K562 (cell line): ENCODE data around the gene RGL2. TPM values are rescaled to one million over a fixed set of nuclear protein-coding genes. Genes with fewer than 3 reads are reported as not detected.

ENCODE experiments used
- ATAC-seq: fragments of 200-7000 bp; cut with Tn5 transposase; 3 replicates; pipeline ENCODE4 v1.9.1; 2020; ENCODE audit warnings: moderate library complexity
- BruUV-seq: library from RNA; stranded (reverse); fragments of 400-500 nt; replicated peaks from 2 replicates; lab custom pipeline; 2021; lab: Mats Ljungman, UMichigan
- CTCF ChIA-PET: fragments of 300-600 bp; formaldehyde crosslinking; extraction: SDS; loops from one replicate; lab custom pipeline; 2021; ENCODE audit warnings: low intra/inter-chr PET ratio; lab: Yijun Ruan, JAX
- POLR2A ChIA-PET: fragments of 300-600, 350-650 bp; sonication (Branson Sonifier 250); formaldehyde crosslinking; extraction: SDS; loops from one replicate; lab custom pipeline; 2021; ENCODE audit warnings: antibody characterized with exemption, inconsistent platforms; lab: Yijun Ruan, JAX
- DNase-seq, 4 experiments: peaks; one replicate each; pipeline versions ENCODE4 v3.0.0 to v3.0.0-alpha.2; 2011 to 2018; ENCODE audit warnings: low spot score in 3 of 4, mixed read lengths in 3 of 4; ENCODE audit errors: extremely low read depth in 1 of 4
- FAIRE-seq: peaks from 2 replicates; lab custom pipeline; 2011; peaks lifted over from hg19 to GRCh38; lab: Jason Lieb, UNC
- H2AFZ ChIP-seq: 2 replicates; pipeline ENCODE4 v1.6.0; 2011; ENCODE audit warnings: low read depth, low read length, control low read depth, inconsistent platforms
- H3K27ac ChIP-seq: fragments of 200-600 bp; 3 replicates; pipeline ENCODE4 v1.8.0; 2011; ENCODE audit warnings: low read depth, mild to moderate bottlenecking, control low read depth, inconsistent platforms, low read length, moderate library complexity, mixed read lengths; ENCODE audit errors: extremely low read depth
- H3K27me3 ChIP-seq, 2 experiments: fragments of 300-600 bp in 1 of 2; 2 replicates in 1 of 2; 3 replicates in 1 of 2; pipeline versions ENCODE4 v1.6.0 to v1.8.0; 2011; ENCODE audit warnings: inconsistent platforms in 2 of 2, low read length in 2 of 2, mild to moderate bottlenecking in 1 of 2, mixed read lengths in 1 of 2, moderate library complexity in 1 of 2; ENCODE audit not compliant: control insufficient read depth in 2 of 2, insufficient read depth in 2 of 2
- H3K36me3 ChIP-seq: fragments of 300-600 bp; 3 replicates; pipeline ENCODE4 v1.8.0; 2011; ENCODE audit warnings: mild to moderate bottlenecking, low read length, inconsistent platforms; ENCODE audit not compliant: control insufficient read depth, insufficient read depth
- H3K4me1 ChIP-seq, 2 experiments: fragments of 200-600 bp in 1 of 2; replicated peaks in 1 of 2; 2 replicates in 1 of 2; 3 replicates in 1 of 2; pipeline versions ENCODE4 v1.5.1 to v1.8.0; 2011; ENCODE audit warnings: inconsistent platforms in 2 of 2, low read length in 2 of 2, mild to moderate bottlenecking in 1 of 2, mixed read lengths in 1 of 2, moderate library complexity in 1 of 2; ENCODE audit not compliant: control insufficient read depth in 2 of 2, insufficient read depth in 2 of 2
- H3K4me2 ChIP-seq: 2 replicates; pipeline ENCODE4 v1.6.1; 2011; ENCODE audit warnings: low read length, control low read depth, inconsistent platforms, mixed read lengths; ENCODE audit not compliant: insufficient read depth
- H3K4me3 ChIP-seq: fragments of 200-600 bp; sonication (generic), shearing (Covaris generic); 2 replicates; pipeline ENCODE4 v1.5.1; 2016; ENCODE audit warnings: control low read depth, inconsistent platforms
- H3K79me2 ChIP-seq: fragments of 200-600 bp; 3 replicates; pipeline ENCODE4 v1.8.0; 2011; ENCODE audit warnings: low read length, inconsistent platforms; ENCODE audit not compliant: control insufficient read depth, insufficient read depth
- H3K9ac ChIP-seq, 2 experiments: 2 replicates each; pipeline versions ENCODE4 v1.6.0 to v1.6.1; 2011; ENCODE audit warnings: low read depth in 2 of 2, low read length in 2 of 2, control low read depth in 1 of 2, inconsistent platforms in 1 of 2, mild to moderate bottlenecking in 1 of 2, mixed read lengths in 1 of 2; ENCODE audit not compliant: insufficient read depth in 1 of 2
- H3K9me1 ChIP-seq: one replicate; pipeline ENCODE4 v1.6.0; 2011; ENCODE audit warnings: inconsistent platforms, mild to moderate bottlenecking, low read length, moderate library complexity; ENCODE audit not compliant: control insufficient read depth, insufficient read depth
- H3K9me3 ChIP-seq: replicated peaks from 2 replicates; pipeline ENCODE4 v1.5.1; 2011; ENCODE audit warnings: low read depth, low read length, inconsistent platforms; ENCODE audit not compliant: control insufficient read depth, insufficient read depth
- H4K20me1 ChIP-seq: replicated peaks from 2 replicates; pipeline ENCODE4 v1.6.1; 2011; ENCODE audit warnings: low read length, inconsistent platforms, mixed read lengths; ENCODE audit not compliant: control insufficient read depth, insufficient read depth
- BHLHE40 ChIP-seq: IDR thresholded peaks from 2 replicates; pipeline ENCODE4 v1.6.1; 2011; ENCODE audit warnings: low read length, improper control_type of control experiment
- CBX8 ChIP-seq: fragments of 200-600 bp; sonication (generic); IDR thresholded peaks from 2 replicates; pipeline ENCODE4 v1.6.1; 2012; ENCODE audit warnings: borderline replicate concordance, mixed run types, low read depth, mild to moderate bottlenecking, moderate library complexity, mixed read lengths, low read length, control low read depth, inconsistent platforms; ENCODE audit not compliant: poor library complexity, severe bottlenecking; ENCODE audit errors: extremely low read depth
- EHMT2 ChIP-seq: fragments of 450-650 bp; IDR thresholded peaks from 2 replicates; pipeline ENCODE4 v1.6.1; 2018; ENCODE audit warnings: antibody characterized with exemption
- KDM4B ChIP-seq, 2 experiments: fragments of 450-650 bp in 1 of 2; sonication (generic) in 1 of 2; IDR thresholded peaks; 2 replicates each; pipeline ENCODE4 v1.6.1; 2016 to 2017; ENCODE audit warnings: borderline replicate concordance in 2 of 2, antibody characterized with exemption in 1 of 2, low read depth in 1 of 2, mild to moderate bottlenecking in 1 of 2
- MAFG ChIP-seq: fragments of 450-650 bp; conservative IDR thresholded peaks from 2 replicates; pipeline ENCODE4 v1.6.1; 2016; ENCODE audit warnings: missing genetic modification characterization, missing compliant biosample characterization
- PHTF2 ChIP-seq: fragments of 250-450 bp; sonication (Bioruptor Pico); IDR thresholded peaks from 2 replicates; pipeline ENCODE4 v1.5.0; 2021; ENCODE audit warnings: mild to moderate bottlenecking
- SETDB1 ChIP-seq: IDR thresholded peaks from one replicate; pipeline ENCODE4 v1.6.1; 2012; ENCODE audit warnings: low read length, control low read depth, inconsistent platforms
- SMC3 ChIP-seq: conservative IDR thresholded peaks from 2 replicates; pipeline ENCODE4 v1.6.1; 2011; ENCODE audit warnings: low read depth, low read length, improper control_type of control experiment; ENCODE audit not compliant: insufficient read depth
- SREBF2 ChIP-seq: sonication (generic); formaldehyde crosslinking; IDR thresholded peaks from 2 replicates; pipeline ENCODE4 v1.4.0; 2020; ENCODE audit warnings: mild to moderate bottlenecking, missing genetic modification reagents
- ZKSCAN1 ChIP-seq: fragments of 150-350 bp; IDR thresholded peaks from 2 replicates; pipeline ENCODE4 v1.6.1; 2016; ENCODE audit warnings: low read depth, low read length
- ZNF354B ChIP-seq: fragments of 250-450 bp; sonication (Bioruptor Pico); IDR thresholded peaks from 2 replicates; pipeline ENCODE4 v1.4.0; 2020
- ZNF785 ChIP-seq: fragments of 250-450 bp; sonication (Bioruptor Pico); IDR thresholded peaks from 2 replicates; pipeline ENCODE4 v1.4.0; 2020; ENCODE audit warnings: mild to moderate bottlenecking
- WGBS: fragments of 100-300 bp; shearing (Covaris generic); methylation state at CpG from one replicate; pipeline ENCODE4 v1.1.6; 2016; ENCODE audit warnings: low coverage, mixed read lengths; ENCODE audit not compliant: insufficient coverage; ENCODE audit errors: missing lambda C conversion rate; 5-methylcytosine and 5-hydroxymethylcytosine counted together
- in situ Hi-C: fragments of 300-500 bp; cut with MboI; formaldehyde crosslinking; loops from 4 replicates; pipeline ENCODE4 v1.15.0; 2018; ENCODE audit warnings: inconsistent platforms, mixed read lengths
- intact Hi-C: fragments of 100-400 bp; cut with micrococcal nuclease; formaldehyde crosslinking; loops from 2 replicates; pipeline ENCODE4 v1.14.2; 2022
- polyA plus RNA-seq, 8 experiments: library from polyadenylated mRNA; depleted of rRNA in 4 of 8; stranded (reverse) in 5 of 8; unstranded in 3 of 8; fragments of >200 nt; fragmentation: Nextera tagmentation in 2 of 8; fragmentation: Illumina TruSeq in 1 of 8; extraction: Ambion mirVana in 2 of 8; extraction: Trizol in 1 of 8; gene quantifications; 2 replicates each; pipeline versions ENCODE4 v1.2.1 to v1.2.3, GENCODE V29; 2011 to 2014; ENCODE audit warnings: inconsistent platforms in 1 of 8, missing spikeins in 1 of 8
- total RNA-seq, 7 experiments: library from RNA; depleted of rRNA in 6 of 7; stranded (reverse); fragments of >200 nt in 6 of 7; fragmentation: Illumina TruSeq in 2 of 7; extraction: Trizol in 2 of 7; gene quantifications; 2 replicates each; pipeline versions ENCODE4 v1.2.1 to v1.2.3, GENCODE V29; 2011 to 2021; ENCODE audit warnings: low replicate concordance in 1 of 7
- TF ChIP-seq, protein P1 (sequence below): fragments of 450-650 bp; IDR thresholded peaks from one replicate; pipeline ENCODE4 v1.6.1; 2018; ENCODE audit warnings: mild to moderate bottlenecking, moderate library complexity; ENCODE audit not compliant: partially characterized antibody
- TF ChIP-seq, protein P2 (sequence below): sonication (generic); formaldehyde crosslinking; IDR thresholded peaks from 2 replicates; pipeline ENCODE4 v1.9.0; 2022; ENCODE audit warnings: mild to moderate bottlenecking, missing genetic modification reagents
- TF ChIP-seq, protein P3 (sequence below): sonication (generic); formaldehyde crosslinking; IDR thresholded peaks from 2 replicates; pipeline ENCODE4 v1.8.0; 2022; ENCODE audit warnings: mild to moderate bottlenecking, missing genetic modification reagents

Gene RGL2
- total and polyA plus RNA-seq, 9 of the 15 experiments (the other 6 are each of a cell fraction or from before 2014, with no cell fraction given), result 1.8 to 57.1 (median 19.5) TPM

DNA sequence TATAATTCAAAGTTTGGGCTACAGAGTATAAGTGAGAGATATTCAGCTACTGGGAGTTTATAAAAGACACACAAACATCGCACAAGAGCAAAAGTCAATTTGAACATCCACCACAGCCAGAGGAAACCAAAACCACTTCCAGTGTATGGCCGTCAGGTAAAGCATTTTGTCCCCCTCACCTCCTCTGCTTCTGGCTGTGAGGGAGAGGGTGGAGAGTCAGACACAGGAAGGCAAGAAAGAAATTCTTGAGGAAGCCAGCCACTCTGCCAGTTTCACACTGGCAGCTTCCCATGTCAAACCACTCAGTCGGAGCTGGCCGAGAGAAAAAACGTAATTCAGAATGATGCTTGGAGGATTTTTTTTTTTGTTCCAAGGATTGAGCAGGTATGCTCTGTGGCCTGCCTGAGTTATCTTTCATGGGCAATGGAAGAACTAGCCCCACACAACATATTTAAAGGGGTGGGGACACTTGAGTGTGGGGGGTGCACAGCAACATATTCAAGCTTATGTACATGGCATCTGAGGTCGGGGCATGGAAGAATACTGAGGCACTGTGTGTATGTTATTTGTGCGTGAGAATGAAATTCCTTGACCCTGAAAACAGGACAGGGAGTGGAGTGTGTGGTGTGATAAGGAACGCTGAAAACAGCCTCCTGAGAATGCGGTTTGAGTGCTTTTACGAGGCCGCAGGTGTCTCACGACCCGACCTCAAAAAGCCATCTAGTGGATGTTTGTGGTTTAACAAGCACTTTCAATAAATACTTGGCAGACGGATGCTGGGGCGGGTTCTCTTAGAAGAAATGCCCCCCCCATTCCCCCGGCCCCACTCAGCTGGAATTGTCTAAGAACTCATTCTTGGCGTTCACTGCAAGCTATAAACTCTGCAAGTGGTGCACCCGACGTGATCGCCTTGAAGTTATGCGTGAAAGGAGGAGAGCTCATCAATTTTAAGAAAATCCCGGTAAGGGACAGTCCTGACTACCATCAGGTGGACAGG is 46.3 kb upstream of the RGL2 start:
- 13% methylated on average over 22 of the region's 22 CpGs for WGBS
- in situ Hi-C loops (no loop called here), intact Hi-C loops (loop anchor here (1.0 to 5.0 kb wide), 3 partner anchors 22 to 64 kb away; partner anchors contain the start of gene KIFC1)
- POLR2A ChIA-PET, result interaction anchor here (0.7 to 1.4 kb wide), 5 partner anchors 20 to 33 kb away, joined by 3 to 9 read pairs (median 3); no protein-coding TSS in a partner anchor
- peak overlapping the region; percentile 61 for H3K4me2 ChIP-seq
- H3K4me1 ChIP-seq, result peaks cover 5 to 12% of the 10 kb centered on the region in 2 experiments; a peak in 3 of 5 replicates
- BruUV-seq, result no TSS peak
- H3K4me3 ChIP-seq, result no peak overlapping the region
- FAIRE-seq (peak; percentile 87), ATAC-seq (peak; percentile 85), DNase-seq (peak; percentile 84 to 93 (median 84))
- no peaks in the 10 kb centered on the region for H3K79me2 ChIP-seq
- no peaks in the 10 kb centered on the region for H3K27me3 ChIP-seq
- H3K9me3 ChIP-seq, result no peaks in the 10 kb centered on the region
- H3K27ac ChIP-seq, result peak overlapping the region; percentile 1; the same call in 1 of the 3 replicates
- H3K9me1 ChIP-seq, result no peaks in the 10 kb centered on the region
- H4K20me1 ChIP-seq, result no peaks in the 10 kb centered on the region
- H3K36me3 ChIP-seq, result no peaks in the 10 kb centered on the region
- peak overlapping the region; percentile 6 to 22; a peak in 3 of 4 replicates for H3K9ac ChIP-seq
- CTCF ChIA-PET, result interaction anchor here (0.6 to 1.7 kb wide), 3 partner anchors 17 to 68 kb away, joined by 3 to 14 read pairs (median 3); no protein-coding TSS in a partner anchor
- H2AFZ ChIP-seq, result peak overlapping the region; percentile 73
- TF ChIP-seq, protein P1, sequence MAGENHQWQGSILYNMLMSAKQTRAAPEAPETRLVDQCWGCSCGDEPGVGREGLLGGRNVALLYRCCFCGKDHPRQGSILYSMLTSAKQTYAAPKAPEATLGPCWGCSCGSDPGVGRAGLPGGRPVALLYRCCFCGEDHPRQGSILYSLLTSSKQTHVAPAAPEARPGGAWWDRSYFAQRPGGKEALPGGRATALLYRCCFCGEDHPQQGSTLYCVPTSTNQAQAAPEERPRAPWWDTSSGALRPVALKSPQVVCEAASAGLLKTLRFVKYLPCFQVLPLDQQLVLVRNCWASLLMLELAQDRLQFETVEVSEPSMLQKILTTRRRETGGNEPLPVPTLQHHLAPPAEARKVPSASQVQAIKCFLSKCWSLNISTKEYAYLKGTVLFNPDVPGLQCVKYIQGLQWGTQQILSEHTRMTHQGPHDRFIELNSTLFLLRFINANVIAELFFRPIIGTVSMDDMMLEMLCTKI, result no peak
- TF ChIP-seq SREBF2 (CRISPR knock-in tag), result no peak
- TF ChIP-seq CBX8, result no peak
- TF ChIP-seq ZNF354B (CRISPR knock-in tag), result no peak
- peak; percentile 22; the same call in 1 of the 2 replicates for TF ChIP-seq EHMT2
- no peak for TF ChIP-seq PHTF2
- peak; percentile 50; the same call in 1 of the 2 replicates for TF ChIP-seq SMC3
- no peak for TF ChIP-seq SETDB1
- no peak for TF ChIP-seq ZNF785 (CRISPR knock-in tag)
- no peak for TF ChIP-seq MAFG
- TF ChIP-seq KDM4B (IDR thresholded peaks at IDR 0.05; ENCODE audit: borderline replicate concordance in 2 of 2, low read depth in 1 of 2), result 0 out of 4 replicates have a peak, but pooled peaks of 1 of the 2 experiments have one; percentile 37
- TF ChIP-seq, protein P2, sequence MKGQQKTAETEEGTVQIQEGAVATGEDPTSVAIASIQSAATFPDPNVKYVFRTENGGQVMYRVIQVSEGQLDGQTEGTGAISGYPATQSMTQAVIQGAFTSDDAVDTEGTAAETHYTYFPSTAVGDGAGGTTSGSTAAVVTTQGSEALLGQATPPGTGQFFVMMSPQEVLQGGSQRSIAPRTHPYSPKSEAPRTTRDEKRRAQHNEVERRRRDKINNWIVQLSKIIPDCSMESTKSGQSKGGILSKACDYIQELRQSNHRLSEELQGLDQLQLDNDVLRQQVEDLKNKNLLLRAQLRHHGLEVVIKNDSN (CRISPR knock-in tag), result 0 out of 2 replicates have a peak, but pooled peaks have one; percentile 37
- peak; percentile 37; the same call in 1 of the 2 replicates for TF ChIP-seq BHLHE40
- peak; percentile 27; the same call in 1 of the 2 replicates for TF ChIP-seq ZKSCAN1
- TF ChIP-seq, protein P3, sequence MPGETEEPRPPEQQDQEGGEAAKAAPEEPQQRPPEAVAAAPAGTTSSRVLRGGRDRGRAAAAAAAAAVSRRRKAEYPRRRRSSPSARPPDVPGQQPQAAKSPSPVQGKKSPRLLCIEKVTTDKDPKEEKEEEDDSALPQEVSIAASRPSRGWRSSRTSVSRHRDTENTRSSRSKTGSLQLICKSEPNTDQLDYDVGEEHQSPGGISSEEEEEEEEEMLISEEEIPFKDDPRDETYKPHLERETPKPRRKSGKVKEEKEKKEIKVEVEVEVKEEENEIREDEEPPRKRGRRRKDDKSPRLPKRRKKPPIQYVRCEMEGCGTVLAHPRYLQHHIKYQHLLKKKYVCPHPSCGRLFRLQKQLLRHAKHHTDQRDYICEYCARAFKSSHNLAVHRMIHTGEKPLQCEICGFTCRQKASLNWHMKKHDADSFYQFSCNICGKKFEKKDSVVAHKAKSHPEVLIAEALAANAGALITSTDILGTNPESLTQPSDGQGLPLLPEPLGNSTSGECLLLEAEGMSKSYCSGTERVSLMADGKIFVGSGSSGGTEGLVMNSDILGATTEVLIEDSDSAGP (CRISPR knock-in tag), result peak; percentile 59; the same call in 1 of the 2 replicates
